HUES64 (cell line): Measurements from ENCODE around the gene ILF3.
A peak's percentile ranks its signal among the peaks of the same experiment; 100 is the strongest.

ENCODE experiments used
- H3K27ac ChIP-seq: 2 replicates; pipeline ENCODE4 v1.7.0; 2013; ENCODE audit warnings: low read depth, low read length, inconsistent platforms
- H3K27me3 ChIP-seq: 2 replicates; pipeline ENCODE4 v1.6.1; 2013; ENCODE audit warnings: mild to moderate bottlenecking, low read length; ENCODE audit not compliant: insufficient read depth
- H3K36me3 ChIP-seq: 2 replicates; pipeline ENCODE4 v1.6.1; 2013; ENCODE audit warnings: mild to moderate bottlenecking, low read length; ENCODE audit not compliant: insufficient read depth
- H3K4me1 ChIP-seq: 2 replicates; pipeline ENCODE4 v1.6.1; 2013; ENCODE audit warnings: mild to moderate bottlenecking, low read length, moderate library complexity; ENCODE audit not compliant: insufficient read depth
- H3K4me3 ChIP-seq: 2 replicates; pipeline ENCODE4 v1.5.1; 2013; ENCODE audit warnings: mild to moderate bottlenecking, low read length, moderate library complexity
- H3K9ac ChIP-seq: 2 replicates; pipeline ENCODE4 v1.6.1; 2013; ENCODE audit warnings: mild to moderate bottlenecking, low read depth, low read length
- H3K9me3 ChIP-seq: 2 replicates; pipeline ENCODE4 v1.6.1; 2013; ENCODE audit warnings: low read depth, low read length; ENCODE audit not compliant: insufficient read depth
- WGBS: fragments of 150-250, 120-280 bp; methylation state at CpG from one replicate; pipeline ENCODE4 v1.1.7; 2013; ENCODE audit warnings: missing lambda C conversion rate; 5-methylcytosine and 5-hydroxymethylcytosine counted together

Gene ILF3

GRCh38 chr19:10688545-10689280, 34.6 kb downstream of the ILF3 start:
- Histone ChIP-seq H3K9ac (no peak overlapping the region), H3K9me3 (no peaks in the 10 kb centered on the region), H3K27ac (no peak overlapping the region), H3K4me3 (no peak overlapping the region), H3K4me1 (no peaks in the 10 kb centered on the region), H3K27me3 (no peaks in the 10 kb centered on the region), H3K36me3 (peaks cover 89% of the 10 kb centered on the region)
- WGBS, result 96% methylated on average over 27 of the region's 27 CpGs

GRCh38 chr19:10690341-10690781, 36.2 kb downstream of the ILF3 start:
- Histone ChIP-seq H3K27me3 (no peaks in the 10 kb centered on the region), H3K4me1 (no peaks in the 10 kb centered on the region), H3K27ac (no peak overlapping the region), H3K4me3 (no peak overlapping the region), H3K9me3 (no peaks in the 10 kb centered on the region), H3K9ac (no peak overlapping the region), H3K36me3 (peaks cover 73% of the 10 kb centered on the region)
- 96% methylated on average over 7 of the region's 7 CpGs for WGBS

- Histone ChIP-seq H3K27ac (no peak overlapping the region), H3K36me3 (peaks cover 63% of the 10 kb centered on the region), H3K4me3 (no peak overlapping the region), H3K4me1 (no peaks in the 10 kb centered on the region), H3K9ac (no peak overlapping the region), H3K9me3 (no peaks in the 10 kb centered on the region), H3K27me3 (no peaks in the 10 kb centered on the region)
- WGBS, result 96% methylated on average over 23 of the region's 23 CpGs
These were observed 37.2 kb downstream of the ILF3 start for GRCh38 chr19:10691178-10691881.

- WGBS, result 95% methylated on average over 5 of the region's 5 CpGs
- Histone ChIP-seq H3K36me3 (peaks cover 57% of the 10 kb centered on the region), H3K27ac (no peak overlapping the region)
These were observed 37.7 kb downstream of the ILF3 start for GRCh38 chr19:10691883-10692282.

GRCh38 chr19:10692673-10693264, 38.6 kb downstream of the ILF3 start:
- 94% methylated on average over 5 of the region's 5 CpGs for WGBS
- H3K4me1 ChIP-seq, result no peaks in the 10 kb centered on the region
- H3K9ac ChIP-seq, result no peak overlapping the region
- H3K36me3 ChIP-seq, result peaks cover 49% of the 10 kb centered on the region
- no peak overlapping the region; the same call in 1 of the 2 replicates for H3K27ac ChIP-seq
- no peak overlapping the region for H3K4me3 ChIP-seq
- H3K9me3 ChIP-seq, result no peaks in the 10 kb centered on the region
- H3K27me3 ChIP-seq, result no peaks in the 10 kb centered on the region

More at GRCh38 chr19:10691883-10692282, 37.7 kb downstream of the ILF3 start:
- H3K9me3 ChIP-seq, result no peaks in the 10 kb centered on the region
- H3K9ac ChIP-seq, result no peak overlapping the region
- H3K4me1 ChIP-seq, result no peaks in the 10 kb centered on the region
- H3K4me3 ChIP-seq, result no peak overlapping the region
- no peaks in the 10 kb centered on the region for H3K27me3 ChIP-seq

- peaks cover 29% of the 10 kb centered on the region for H3K36me3 ChIP-seq
- H3K27me3 ChIP-seq, result no peaks in the 10 kb centered on the region
- H3K27ac ChIP-seq, result peak overlapping the region; percentile 73; the same call in 1 of the 2 replicates
- no peaks in the 10 kb centered on the region for H3K4me1 ChIP-seq
- H3K9me3 ChIP-seq, result no peaks in the 10 kb centered on the region
- peak overlapping the region; percentile 7; the same call in 1 of the 2 replicates for H3K9ac ChIP-seq
- H3K4me3 ChIP-seq, result peak overlapping the region; percentile 41
- WGBS, result 72% methylated on average over 16 of the region's 16 CpGs
These were observed 40.7 kb downstream of the ILF3 start for GRCh38 chr19:10694706-10695307.

- no peaks in the 10 kb centered on the region for H3K9me3 ChIP-seq
- no peaks in the 10 kb centered on the region for H3K27me3 ChIP-seq
- H3K36me3 ChIP-seq, result peaks cover 20% of the 10 kb centered on the region
- peak overlapping the region; percentile 41 for H3K4me3 ChIP-seq
- peak overlapping the region; percentile 73; the same call in 1 of the 2 replicates for H3K27ac ChIP-seq
- H3K4me1 ChIP-seq, result no peaks in the 10 kb centered on the region
- WGBS, result 19% methylated on average over 59 of the region's 59 CpGs
- H3K9ac ChIP-seq, result peak overlapping the region; percentile 7
These were observed 41.6 kb downstream of the ILF3 start for GRCh38 chr19:10695401-10696398.

GRCh38 chr19:10699650-10700335, 45.6 kb downstream of the ILF3 start:
- no peak overlapping the region for H3K9ac ChIP-seq
- 64% methylated on average over 15 of the region's 15 CpGs for WGBS
- 0 out of 2 replicates have a peak, but pooled peaks cover 2% of the 10 kb centered on the region for H3K36me3 ChIP-seq
- no peak overlapping the region for H3K27ac ChIP-seq
- H3K4me3 ChIP-seq, result no peak overlapping the region
- no peaks in the 10 kb centered on the region for H3K27me3 ChIP-seq
- H3K9me3 ChIP-seq, result no peaks in the 10 kb centered on the region
- H3K4me1 ChIP-seq, result no peaks in the 10 kb centered on the region

- H3K27ac ChIP-seq, result peak overlapping the region; percentile 76; the same call in 1 of the 2 replicates
- no peaks in the 10 kb centered on the region for H3K9me3 ChIP-seq
- H3K4me3 ChIP-seq, result peak overlapping the region; percentile 92
These were observed 47.9 kb downstream of the ILF3 start for GRCh38 chr19:10701955-10702525.

More at GRCh38 chr19:10701955-10702525, 47.9 kb downstream of the ILF3 start:
- Histone ChIP-seq H3K36me3 (peaks cover 4% of the 10 kb centered on the region; the same call in 1 of the 2 replicates), H3K4me1 (no peaks in the 10 kb centered on the region), H3K27me3 (no peaks in the 10 kb centered on the region), H3K9ac (peak overlapping the region; percentile 88)
- WGBS, result 4% methylated on average over 24 of the region's 24 CpGs
